GM18498 (cell line): ENCODE results near the gene GNG5.
"Not testable (repeated sequence)": the region's sequence is repeated elsewhere in the genome, so short reads cannot be mapped to it uniquely, and the experiment has no call there.

Source experiments
- ATAC-seq: cut with Tn5 transposase; IDR thresholded peaks from one replicate; pipeline ENCODE4 v1.9.1; 2021; ENCODE audit warnings: mild to moderate bottlenecking, moderate library complexity; ENCODE audit not compliant: unreplicated experiment

The GNG5 gene

DNA sequence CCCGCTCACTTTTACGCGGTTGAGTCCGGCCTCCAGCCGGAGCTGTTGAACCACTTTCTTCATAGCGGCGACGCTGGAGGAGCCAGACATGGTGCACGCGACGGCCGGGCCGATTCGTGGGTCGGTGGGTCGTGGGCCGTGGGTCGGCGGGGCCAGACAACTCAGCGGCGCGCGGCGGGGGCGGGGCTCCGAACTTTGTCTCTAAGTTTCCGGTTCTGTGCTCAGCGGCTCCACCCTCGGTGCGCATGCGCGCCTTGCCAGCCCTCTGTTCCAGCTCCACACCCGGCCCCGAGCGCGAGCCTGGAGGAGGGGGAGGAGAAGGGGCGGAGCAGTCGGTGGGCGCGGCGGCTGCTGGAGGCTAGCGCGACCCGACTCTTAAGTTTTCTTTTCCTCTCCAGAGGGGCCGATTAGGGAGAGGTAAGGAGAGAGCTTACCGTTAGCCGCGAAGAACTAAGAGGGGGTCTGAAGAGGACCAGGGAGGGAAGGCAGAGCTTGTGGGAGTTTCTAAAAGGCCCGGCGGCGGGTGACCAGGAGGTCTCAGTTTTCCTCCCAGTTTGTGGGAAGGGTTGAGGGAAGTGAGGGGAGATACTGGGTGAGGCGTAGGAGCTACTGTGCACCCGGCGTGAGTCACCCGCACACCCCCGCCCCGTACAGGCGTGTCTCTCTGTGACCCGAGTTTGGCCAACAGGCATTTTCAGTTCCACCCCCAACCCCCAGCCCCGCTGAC, at the start of gene GNG5, which contains the start of gene SPATA1:
GNG5 (minus strand) TSS at position 580 of the 727 bp plus-strand sequence; CDS start at position 90, 490 bp downstream.
SPATA1 (plus strand) TSS at position 385 of the 727 bp plus-strand sequence. CDS start 9,974 bp downstream, outside the sequence.
- peak; percentile 85 for ATAC-seq

DNA sequence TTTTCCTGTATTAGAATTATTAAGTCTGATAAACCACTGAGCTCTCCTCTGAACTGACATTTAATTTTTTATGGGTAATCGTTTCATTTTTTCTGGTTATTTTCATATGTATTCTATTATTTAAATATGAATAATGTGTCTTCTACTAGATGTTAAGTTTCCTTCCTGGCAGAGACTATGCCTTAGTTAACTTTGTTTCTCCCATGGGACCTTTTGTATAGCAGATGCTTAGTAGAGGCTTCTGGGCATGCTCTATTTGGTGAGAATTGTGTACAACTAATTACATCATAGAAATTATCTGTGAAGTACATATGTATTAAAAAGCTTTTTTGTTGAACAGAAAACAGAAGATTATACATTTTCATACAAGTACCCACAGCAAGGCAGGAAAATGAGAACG, 44.4 kb upstream of the GNG5 start:
- no peak for ATAC-seq

DNA sequence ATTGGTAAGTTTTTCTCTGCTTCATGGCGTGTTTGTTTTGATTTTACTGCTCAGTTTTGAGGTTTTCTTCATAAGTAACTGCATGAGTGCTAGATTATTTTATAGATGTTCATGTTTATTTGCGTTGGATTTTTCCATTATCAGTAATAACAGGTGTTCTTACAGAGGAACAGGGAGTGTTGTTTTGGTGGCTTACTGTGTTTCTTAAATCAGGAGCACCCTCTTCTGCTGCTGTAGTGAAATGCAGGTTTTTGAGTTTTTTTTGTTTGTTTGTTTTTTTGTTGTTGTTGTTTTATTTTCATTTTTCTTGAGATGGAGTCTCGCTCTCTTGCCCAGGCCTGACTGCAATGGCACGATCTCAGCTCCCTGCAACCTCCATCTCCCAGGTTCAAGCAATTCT, 35.3 kb upstream of the GNG5 start:
- ATAC-seq: no peak

DNA sequence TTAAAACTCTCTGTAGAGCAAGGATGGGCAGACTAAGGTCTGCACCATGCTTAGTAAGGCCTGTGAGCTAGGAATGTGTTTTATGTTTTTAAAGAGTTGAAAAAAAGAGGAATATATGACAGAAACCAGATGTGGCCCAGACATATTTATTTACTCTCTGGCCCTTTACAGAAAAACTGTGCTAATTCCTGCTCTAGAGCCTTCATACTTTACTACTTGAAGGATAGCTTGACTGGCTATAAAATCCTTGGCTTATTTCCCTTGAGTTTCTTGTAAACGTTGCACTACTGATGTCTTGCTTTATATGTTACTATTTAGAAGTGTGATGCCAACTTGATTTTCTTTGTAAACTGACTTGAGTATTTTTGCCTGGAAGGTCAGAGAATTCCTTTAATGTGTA, 34.4 kb upstream of the GNG5 start:
- no peak for ATAC-seq

DNA sequence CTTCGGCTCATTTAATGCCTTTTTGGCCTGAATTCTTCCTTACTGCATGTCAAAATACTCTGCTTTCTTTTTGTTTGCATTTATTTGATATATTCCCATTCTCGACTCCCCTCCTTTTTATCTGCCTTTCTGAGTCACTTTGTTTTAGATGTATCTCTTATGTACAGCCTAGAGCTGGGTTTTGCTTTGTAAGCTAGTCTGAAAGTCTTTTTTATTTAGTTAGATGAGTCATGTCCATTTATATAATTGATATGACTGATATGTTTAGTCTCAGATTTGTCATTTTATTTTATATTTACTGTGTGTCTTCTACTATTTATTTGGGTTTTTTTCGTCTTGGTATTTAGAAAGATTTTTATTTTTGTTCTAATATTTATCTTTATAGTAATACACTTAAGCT, 33.6 kb upstream of the GNG5 start:
- no peak for ATAC-seq

DNA sequence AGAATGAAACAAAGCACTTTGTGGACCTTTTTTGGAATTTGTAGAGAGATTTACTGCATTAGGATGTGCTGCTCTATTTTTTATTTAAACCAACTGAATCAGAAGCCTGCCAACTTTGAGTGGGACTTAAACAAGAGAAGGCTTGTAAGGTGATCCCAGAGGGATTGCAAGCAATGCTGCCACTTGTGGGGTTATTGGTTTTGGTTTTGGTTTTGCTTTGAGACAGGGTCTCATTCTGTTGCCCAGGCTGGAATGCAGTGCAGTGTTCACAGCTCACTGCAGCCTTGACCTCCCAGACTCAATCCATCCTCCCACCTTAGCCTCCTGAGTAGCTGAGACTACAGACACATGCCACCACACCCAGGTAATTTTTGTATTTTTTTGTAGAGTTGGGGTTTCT, 32.2 kb upstream of the GNG5 start:
- no peak for ATAC-seq

DNA sequence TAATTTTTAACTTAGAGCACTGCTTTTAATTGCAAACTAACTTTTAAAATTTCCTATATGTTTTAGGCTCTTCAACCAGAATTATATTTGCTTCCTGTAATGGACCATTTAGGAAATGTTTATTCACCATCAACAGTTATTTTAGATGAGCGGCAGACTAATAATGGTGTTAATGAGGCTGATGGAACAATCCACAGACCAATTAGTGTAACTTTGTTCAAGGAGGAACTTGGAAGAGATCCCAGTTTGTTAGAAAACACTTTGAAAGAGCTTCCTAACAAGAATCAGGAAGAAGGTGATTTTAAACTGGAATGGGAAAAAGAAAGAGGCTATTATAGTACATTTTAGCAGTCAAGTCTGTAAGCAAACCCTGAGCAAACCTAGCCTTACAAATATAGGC, 19.4 kb upstream of the GNG5 start:
- no peak for ATAC-seq

DNA sequence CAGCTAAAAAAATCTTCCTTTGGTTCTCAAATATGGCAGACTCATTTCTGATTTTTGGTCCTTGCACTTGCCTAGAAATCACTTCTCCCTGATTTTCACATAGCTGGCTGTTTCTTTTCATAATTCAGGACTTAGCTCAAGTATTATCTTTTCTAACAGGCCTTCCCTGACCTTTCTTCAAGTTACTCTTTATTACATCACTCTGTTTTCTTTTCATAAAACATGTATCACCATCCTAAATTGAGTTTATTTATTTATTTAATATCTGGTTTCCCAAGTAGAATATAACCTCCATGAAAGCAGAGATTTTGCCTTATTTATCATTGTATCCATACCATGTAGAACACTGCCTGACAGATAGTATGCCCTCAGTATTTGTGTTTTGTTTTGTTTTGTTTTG, 18.2 kb upstream of the GNG5 start:
- ATAC-seq: no peak

DNA sequence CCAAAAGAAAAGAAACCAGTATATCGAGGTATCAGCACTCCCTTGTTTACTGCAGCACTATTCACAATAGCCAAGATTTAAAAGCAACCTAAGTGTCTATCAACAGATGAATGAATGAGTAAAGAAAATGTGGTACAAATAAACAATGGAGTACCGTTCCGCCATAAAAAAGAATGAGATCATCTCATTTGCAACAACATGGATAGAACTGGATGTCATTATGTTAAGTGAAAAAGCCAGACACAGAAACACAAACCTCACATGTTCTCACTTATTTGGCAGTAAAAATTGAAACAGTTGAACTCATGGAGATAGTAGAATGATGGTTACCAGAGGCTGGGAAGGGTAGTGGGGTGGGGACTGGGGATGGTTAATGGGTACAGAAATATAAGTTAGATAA, 4.3 kb upstream of the GNG5 start:
- no peak for ATAC-seq

DNA sequence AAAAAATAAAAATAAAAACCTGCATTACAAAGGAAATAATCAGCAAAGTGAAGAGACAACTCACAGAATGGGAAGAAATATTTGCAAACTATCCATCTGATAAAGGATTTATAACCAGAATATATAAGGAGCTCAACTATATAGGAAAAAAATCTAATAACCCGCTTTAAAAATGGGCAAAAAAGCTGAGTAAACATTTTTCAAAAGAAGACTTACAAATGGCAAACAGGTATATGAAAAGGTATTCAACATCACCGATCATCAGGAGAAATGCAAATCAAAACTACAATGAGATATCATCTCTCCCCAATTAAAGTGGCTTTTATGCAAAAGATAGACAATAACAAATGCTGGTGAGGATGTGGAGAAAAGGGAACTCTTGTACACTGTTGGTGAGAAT, 3.8 kb upstream of the GNG5 start:
- no peak for ATAC-seq

DNA sequence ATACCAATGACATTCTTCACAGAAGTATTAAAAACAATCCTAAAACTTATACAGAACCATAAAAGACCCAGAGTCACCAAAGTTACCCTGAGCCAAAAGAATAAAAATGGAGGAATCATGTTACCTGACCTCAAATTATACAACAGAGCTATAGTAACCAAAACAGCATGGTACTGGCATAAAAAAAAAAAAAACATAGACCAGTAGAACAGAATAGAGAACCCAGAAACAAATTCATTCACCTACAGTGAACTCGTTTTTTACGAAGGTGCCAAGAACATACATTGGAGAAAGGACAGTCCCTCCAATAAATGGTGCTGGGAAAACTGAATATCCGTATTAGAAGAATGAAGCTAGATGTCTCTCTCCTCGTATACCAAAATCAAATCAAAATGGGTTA, 2.6 kb upstream of the GNG5 start:
- ATAC-seq: no peak

DNA sequence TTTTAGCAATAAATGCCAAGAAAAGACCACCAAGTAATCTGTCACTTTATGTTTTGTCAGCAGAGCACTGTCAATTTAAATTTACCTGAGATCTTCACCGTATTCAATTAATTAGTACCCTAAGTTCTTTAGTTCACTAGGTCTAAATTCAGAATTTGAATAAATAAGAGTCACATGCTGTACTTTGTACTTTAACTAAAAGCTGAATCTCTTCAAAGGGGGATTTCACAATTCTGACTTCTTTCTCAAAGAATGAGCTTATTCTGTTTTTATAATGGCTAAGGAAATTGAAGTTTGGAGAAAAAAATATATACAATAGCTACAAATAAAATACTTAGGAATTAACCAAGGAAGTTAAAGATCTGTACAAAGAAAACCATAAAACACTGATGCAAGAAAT, 2.1 kb upstream of the GNG5 start:
- ATAC-seq: no peak

DNA sequence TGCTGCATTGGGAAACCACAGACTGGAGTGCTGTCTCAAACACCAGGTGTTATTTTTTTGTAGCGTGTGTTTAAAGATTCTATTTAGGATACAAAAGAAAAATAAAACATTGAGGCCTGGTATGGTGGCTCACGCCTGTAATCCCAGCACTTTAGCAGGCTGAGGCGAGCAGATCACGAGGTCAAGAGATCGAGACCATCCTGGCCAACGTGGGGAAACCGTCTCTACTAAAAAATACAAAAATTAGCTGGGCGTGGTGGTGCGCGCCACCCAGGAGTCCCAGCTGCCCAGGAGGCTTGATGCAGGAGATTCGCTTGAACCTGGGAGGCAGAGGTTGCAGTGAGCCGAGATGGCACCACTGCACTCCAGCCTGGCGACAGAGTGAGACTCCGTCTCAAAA, 1.5 kb upstream of the GNG5 start:
- ATAC-seq: not testable (repeated sequence)

DNA sequence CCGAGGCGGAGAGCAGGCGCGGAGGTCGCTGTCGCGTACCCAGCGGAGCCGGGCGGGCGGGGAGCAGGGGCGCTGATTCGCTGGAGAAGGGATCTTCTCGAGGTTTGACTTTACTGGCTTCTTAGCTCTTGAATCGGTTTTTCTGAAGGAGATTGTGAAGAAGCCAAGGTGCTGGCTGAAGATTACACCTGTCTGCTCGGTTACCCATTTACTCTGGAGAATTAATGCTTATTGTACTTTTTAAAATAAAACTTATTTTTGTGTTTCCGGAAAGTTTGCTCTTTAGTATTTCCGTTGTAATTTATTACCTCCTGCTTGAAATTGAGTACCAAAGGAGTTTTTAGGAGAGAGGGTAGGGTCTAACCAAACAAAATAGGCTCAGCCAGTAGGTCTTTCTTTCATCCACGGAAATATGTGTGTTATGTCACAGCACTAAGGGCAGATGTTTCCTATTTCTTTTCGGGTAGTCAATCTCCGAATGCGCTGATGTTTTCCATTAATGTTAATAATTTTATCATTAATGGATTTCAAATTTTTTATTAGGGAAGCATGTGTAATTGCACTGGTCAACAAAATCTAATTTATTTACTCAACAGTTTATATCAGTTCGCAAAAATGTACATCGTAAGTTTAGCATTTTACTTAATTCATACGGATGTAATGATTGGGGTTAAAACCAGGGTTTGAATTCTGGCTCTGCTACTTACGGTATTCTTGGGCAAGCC, 510 bp upstream of the GNG5 start:
- no peak for ATAC-seq

DNA sequence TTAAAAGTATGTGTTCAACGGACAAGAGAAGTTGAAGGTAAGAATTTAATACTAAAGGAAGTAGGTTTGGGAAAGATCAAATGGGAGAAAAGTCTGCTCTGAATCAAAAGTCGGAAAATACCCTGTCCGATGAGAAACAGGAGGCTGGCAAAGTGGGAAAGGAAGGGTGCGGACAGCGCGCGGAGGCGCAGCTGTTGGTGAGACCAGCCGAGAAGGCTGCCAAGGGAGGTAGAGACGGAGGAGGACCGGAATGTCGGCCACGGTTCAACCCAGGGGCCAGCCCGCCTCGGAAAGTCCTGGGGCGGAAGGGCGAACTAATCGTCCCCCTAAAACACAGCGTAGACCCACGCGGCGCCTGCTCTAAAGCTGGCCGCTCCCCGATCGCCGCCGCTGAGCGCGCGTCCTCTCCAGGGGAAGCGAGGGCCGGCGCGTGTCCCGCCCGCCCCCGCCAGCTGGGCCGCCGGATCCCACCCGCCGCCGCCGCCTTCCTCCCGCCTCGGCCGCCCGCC, 834 bp downstream of the GNG5 start:
- peak; percentile 38 for ATAC-seq

DNA sequence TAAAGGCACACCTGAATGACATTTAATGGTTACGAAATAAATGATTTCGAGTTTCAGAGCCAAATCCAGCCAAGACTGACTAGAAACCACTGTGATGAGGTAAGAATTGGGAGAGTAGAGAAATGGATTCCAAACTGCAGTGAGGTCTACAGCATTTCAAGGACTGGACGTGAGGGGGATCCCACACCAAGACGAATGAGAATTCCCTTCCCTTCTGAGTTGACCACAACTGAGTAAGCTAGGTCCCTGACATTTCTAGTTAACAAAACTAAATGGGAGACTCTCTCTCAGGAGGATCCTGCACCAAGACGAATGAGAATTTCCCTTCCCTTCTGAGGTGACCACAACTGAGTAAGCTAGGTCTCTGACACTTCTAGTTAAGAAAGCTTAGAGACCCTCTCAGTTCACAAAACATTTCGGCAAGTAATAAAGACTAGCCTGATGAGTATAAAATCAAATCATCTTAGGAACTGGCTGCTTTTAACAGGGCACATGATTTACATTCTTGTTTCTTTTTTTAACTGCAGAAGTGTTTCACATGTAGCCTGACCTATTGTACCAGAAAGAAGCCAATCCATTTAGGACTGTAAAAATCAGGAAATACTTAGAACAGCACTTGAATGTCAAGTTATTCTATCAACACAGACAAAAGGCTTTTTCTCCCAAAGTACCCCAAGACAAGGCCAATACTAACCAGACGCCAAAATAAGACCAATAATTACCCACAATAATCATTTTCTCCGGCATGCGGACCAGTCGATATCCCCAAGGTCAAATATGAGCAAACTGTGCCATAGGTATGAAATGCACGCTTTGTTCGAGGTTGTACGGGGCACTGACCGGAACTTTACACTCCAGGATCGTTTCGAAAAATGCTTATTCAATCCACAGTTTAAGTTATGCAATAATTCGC, 1.5 kb downstream of the GNG5 start:
- no peak for ATAC-seq

DNA sequence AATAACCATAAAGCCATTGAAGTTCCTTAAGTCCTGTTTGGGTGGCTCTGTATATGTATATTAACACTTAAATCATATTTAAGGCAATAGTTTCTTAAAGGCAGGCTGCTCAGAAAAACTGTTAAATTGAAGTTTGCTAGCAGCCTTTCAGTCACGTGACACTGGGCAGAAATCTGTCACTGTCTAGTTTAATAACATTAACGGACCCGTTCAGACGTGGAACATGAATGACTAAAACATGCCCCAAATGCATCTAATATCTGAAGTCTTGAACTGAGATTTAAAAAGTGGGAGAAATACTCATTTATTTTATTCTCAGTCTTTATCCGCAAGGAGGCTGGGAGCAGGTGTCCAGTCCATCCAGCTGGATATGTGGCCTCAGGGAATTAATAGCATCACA, 3.5 kb downstream of the GNG5 start:
- ATAC-seq: no peak

DNA sequence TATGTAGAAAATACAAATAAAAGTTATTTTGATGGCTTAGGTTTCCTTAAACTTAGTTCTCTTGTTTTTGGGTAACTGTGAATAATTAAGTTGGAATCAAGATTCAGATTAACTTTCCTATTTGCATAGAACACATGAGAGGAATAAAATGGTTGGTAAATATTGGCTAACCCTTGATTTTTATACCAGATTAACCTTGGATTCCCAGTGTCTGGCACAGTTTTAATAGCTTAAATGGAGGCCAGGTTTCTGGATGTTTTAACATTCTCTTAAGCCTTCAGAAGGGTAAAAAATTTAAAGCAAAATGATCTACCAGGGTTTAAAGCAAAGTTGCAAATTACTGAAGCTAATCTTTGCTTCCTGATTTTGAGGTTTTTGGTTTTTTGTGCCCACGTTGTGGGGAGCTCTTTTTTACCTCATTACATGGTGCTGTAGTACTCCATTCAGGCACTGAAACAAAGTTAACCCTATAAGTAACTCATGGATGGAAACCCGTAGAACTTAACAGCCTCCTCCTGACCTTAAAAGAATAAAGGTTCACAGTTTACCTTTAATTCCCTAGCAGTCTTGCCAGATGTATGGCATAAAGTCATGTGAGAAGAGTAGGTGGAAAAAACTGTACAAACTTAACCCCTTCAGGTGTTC, 8.6 kb downstream of the GNG5 start:
- ATAC-seq: no peak

DNA sequence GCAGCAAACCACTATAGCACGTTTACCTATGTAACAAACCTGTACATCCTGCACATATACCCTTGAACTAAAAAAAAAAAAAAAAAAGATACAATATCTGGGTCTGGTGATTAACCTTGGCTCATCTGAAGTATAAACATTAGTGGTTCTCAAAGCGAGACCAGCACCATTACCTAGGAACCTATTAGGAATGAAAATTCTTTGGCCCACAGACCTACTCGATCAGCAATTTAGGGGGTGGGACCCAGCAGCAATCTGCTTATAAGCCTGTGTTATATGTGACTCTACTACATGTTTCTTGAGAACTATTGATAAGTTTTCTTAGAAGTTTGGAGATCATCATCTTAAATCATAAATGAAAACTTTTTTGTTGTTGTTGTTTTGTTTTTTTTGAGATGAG, 9.9 kb downstream of the GNG5 start:
- no peak for ATAC-seq

DNA sequence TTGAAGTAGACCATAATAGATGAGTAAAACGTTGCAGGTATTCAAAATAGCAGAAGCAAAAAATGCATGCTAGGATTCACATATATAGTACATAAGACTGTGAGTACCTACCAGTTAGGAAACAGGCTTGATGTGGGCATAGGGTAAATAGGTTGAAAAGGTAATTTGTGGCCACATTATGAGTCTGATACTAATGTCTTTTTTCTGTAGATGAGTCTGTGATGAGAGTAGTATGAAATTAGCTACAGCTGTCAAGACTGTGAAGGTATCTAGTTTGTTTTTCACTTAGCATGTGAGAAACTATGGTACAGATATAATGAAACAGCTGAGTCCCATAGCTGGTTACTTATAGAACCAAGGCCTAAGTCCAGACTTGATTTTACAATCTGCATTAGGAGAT, 12.6 kb downstream of the GNG5 start:
- ATAC-seq: no peak

DNA sequence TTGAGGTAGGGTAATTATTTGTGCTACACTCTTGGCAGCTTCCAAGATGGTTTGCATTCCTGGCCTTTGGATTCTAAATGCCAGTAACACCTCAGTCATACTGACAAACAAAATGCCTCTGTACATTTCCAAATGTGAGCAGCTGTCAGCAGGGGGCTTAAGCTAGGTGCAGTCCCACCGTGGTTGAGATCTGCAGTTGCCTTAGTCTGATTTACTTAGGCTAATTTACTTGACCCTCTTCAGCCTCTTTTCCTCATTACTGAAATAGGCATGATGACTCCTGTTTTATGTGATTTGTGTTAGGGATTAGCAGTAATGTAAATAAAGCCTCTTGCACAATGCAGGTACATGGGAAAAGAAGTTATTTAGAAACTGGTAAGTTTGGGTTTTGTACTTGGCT, 13.7 kb downstream of the GNG5 start:
- ATAC-seq: no peak
